ENCODE results near the gene KIAA0513.

KIAA0513 gene

DNA sequence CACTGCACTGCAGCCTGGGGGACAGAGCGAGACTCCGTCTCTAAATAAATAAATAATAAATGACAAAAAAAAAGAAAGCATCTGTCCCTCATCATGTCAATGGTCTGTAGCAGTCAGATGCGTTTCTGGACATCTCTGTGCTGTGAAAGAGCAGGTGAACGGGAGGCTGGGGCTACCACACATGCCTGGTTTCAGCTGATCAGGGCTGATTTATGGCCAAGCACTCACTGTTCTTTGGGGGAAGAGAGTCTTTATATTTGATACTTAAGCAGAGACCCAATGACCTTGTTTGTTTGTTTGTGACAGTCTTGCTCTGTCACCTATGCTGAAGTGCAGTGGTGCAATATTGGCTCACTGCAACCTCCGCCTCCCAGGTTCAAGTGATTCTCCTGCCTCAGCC lies 17.5 kb downstream of the KIAA0513 start:
- Histone ChIP-seq H3K27me3 (ENCODE audit: control insufficient read depth, insufficient read depth, low read length) (no peaks in the 10 kb centered on the region), H3K4me1 (ENCODE audit: control insufficient read depth, insufficient read depth, low read length) (peaks cover 4% of the 10 kb centered on the region; the same call in 1 of the 2 replicates), H3K27ac (ENCODE audit: low read depth, low read length) (no peak overlapping the region), H3K36me3 (ENCODE audit: control insufficient read depth, insufficient read depth, low read length) (no peaks in the 10 kb centered on the region), H3K4me3 (ENCODE audit: low read depth, low read length) (no peak overlapping the region), H3K9ac (ENCODE audit: low read length) (no peak overlapping the region), H3K9me3 (ENCODE audit: control insufficient read depth, insufficient read depth, low read depth, low read length) (no peaks in the 10 kb centered on the region)

DNA sequence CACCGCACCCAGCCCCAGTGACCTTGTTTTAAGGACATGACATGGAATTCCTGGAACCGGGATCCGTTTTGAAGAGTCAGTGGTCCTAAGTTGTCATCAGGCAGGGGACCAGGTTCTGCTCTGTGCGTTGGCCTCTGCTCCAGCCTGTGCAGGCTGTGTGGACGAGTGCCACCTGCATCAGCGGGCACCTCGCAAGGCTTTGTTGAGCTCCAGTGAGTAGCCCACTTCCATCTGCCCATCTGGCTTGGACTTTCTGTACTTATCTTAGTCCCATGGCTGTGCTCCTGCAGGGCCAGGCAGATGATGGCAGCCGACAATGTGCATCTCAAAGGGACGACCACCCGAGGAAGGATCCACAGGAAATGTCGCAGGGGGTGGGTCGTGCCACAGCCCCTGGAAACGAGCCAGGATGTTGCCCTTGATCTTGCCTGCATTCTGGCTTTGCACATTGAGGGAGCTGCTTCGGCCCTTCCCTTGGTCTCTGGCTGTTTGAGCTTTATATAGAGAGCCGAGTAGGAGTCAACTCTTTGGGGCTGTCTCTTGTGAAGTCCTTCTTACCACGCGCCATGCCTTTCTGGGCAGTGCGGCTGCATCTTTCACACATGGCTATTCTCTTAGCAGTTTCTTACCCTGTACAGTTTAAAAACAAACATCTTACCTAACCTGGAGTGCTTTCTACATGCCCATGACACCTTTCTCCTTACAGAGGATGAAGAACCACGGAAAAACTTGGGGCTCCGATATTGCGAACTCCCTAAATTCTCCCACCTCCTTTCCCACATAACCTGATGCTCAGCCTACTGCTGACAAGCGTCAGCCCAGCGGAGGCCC lies 18.3 kb downstream of the KIAA0513 start:
- Histone ChIP-seq H3K27ac (ENCODE audit: low read depth, low read length) (no peak overlapping the region), H3K9me3 (ENCODE audit: control insufficient read depth, insufficient read depth, low read depth, low read length) (no peaks in the 10 kb centered on the region), H3K4me1 (ENCODE audit: control insufficient read depth, insufficient read depth, low read length) (peaks cover 7% of the 10 kb centered on the region; the same call in 1 of the 2 replicates), H3K9ac (ENCODE audit: low read length) (no peak overlapping the region), H3K36me3 (ENCODE audit: control insufficient read depth, insufficient read depth, low read length) (no peaks in the 10 kb centered on the region), H3K4me3 (ENCODE audit: low read depth, low read length) (no peak overlapping the region), H3K27me3 (ENCODE audit: control insufficient read depth, insufficient read depth, low read length) (no peaks in the 10 kb centered on the region)

DNA sequence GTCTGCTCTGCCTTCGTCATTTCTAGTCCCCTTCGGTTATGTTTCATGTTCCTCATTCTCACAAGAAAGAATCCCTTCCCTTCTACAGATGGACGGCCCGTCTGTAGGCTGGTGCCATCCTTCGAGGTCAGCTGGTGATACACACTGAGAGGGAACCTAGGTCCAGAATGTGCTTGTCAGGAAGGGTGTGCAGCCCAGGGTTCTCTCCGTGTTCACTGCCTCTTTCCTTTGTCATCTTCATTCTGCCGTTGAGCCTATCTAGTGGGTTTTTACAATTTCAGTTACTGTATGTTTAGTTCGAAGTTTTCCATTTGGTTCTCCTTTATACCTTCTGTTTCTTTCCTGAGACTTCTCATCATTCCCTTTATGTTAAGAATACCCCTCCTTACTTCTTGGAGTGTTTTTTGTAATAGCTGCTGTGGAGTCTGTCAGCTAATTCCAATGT lies 18.9 kb downstream of the KIAA0513 start:
- H3K27ac ChIP-seq (ENCODE audit: low read depth, low read length), result no peak overlapping the region
- H3K4me3 ChIP-seq (ENCODE audit: low read depth, low read length), result no peak overlapping the region
- no peaks in the 10 kb centered on the region for H3K27me3 ChIP-seq (ENCODE audit: control insufficient read depth, insufficient read depth, low read length)
- peaks cover 7% of the 10 kb centered on the region; the same call in 1 of the 2 replicates for H3K4me1 ChIP-seq (ENCODE audit: control insufficient read depth, insufficient read depth, low read length)
- H3K9ac ChIP-seq (ENCODE audit: low read length), result no peak overlapping the region
- no peaks in the 10 kb centered on the region for H3K9me3 ChIP-seq (ENCODE audit: control insufficient read depth, insufficient read depth, low read depth, low read length)
- no peaks in the 10 kb centered on the region for H3K36me3 ChIP-seq (ENCODE audit: control insufficient read depth, insufficient read depth, low read length)

DNA sequence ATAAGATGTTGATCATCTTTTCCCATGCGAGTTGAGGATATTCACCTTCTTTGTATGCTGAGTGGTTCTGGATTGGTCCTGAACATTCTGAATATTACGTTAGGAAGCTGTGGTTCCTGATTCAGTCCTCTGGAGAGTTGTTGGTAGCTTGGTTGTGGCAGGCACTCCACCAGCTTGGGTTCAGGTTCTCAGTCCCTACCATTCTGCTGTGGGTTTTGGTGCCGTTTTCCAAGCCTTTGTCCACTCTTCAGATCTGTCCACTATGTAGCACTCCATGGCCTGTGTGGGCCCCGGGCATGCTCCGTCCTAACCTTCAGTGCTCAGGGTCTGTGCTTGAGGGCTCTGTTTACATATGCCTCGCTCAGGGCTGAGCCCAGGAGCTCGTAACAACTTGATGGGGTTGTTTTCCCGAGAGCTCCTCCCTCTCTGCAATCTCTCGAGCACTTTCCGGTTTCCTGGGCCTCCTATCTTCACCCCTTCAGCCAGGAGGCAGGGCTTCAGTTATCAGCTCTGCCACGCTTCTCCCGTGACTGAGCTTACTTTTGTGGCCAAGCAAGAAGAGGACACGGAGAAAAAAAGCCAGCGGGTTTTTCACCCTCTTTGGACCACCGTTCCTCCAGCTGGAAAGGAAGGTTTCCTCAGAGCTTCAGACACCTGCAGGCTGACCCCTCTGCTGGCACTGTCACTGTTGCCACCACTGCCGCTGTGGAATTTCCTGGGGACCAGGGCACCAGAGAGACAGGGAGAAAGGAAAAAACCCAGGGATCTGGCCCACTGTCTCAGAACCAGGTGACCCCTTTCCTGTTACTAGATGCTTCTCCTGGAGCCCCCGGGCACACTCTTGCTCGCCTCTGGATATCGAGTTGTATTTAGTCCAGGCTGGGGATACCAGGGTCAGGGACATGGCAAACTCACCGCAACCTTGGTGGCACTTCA lies 19.6 kb downstream of the KIAA0513 start:
- Histone ChIP-seq H3K4me1 (ENCODE audit: control insufficient read depth, insufficient read depth, low read length) (peaks cover 7% of the 10 kb centered on the region; the same call in 1 of the 2 replicates), H3K36me3 (ENCODE audit: control insufficient read depth, insufficient read depth, low read length) (no peaks in the 10 kb centered on the region)

DNA sequence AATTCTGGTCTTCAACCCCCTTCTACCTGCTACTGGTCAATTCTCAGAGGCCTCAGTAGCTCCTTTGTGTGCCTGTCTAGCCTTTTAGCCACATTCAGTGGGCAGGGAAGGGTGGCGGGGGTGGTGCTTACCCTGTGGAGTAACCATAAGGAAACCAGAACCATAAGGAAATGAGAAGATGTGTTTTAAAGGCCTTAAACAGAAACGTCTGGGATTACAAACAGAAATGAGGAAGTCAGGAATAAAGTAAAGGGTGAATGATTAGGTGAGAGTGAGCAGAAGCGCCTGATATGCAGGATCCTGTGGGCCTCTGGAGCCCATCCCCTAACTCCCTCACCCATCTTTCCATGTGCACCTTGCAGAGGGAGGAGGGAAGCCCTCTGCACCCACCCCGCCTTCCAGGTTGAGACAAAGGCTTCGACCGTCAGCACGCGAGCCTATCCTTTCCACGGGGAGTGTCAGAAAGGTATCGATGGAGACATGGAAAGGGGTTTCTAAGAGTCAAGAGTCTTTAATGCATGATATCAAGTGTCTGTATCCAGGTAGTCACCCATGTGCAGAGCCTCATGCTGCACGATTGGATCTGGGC lies 20.4 kb downstream of the KIAA0513 start:
- Histone ChIP-seq H3K9me3 (ENCODE audit: control insufficient read depth, insufficient read depth, low read depth, low read length) (no peaks in the 10 kb centered on the region), H3K27ac (ENCODE audit: low read depth, low read length) (no peak overlapping the region), H3K36me3 (ENCODE audit: control insufficient read depth, insufficient read depth, low read length) (no peaks in the 10 kb centered on the region), H3K4me3 (ENCODE audit: low read depth, low read length) (no peak overlapping the region), H3K4me1 (ENCODE audit: control insufficient read depth, insufficient read depth, low read length) (peaks cover 7% of the 10 kb centered on the region; the same call in 1 of the 2 replicates), H3K9ac (ENCODE audit: low read length) (no peak overlapping the region), H3K27me3 (ENCODE audit: control insufficient read depth, insufficient read depth, low read length) (no peaks in the 10 kb centered on the region)

More for the DNA sequence above, 19.6 kb downstream of the KIAA0513 start:
- Histone ChIP-seq H3K9ac (ENCODE audit: low read length) (no peak overlapping the region), H3K27ac (ENCODE audit: low read depth, low read length) (no peak overlapping the region), H3K9me3 (ENCODE audit: control insufficient read depth, insufficient read depth, low read depth, low read length) (no peaks in the 10 kb centered on the region), H3K4me3 (ENCODE audit: low read depth, low read length) (no peak overlapping the region), H3K27me3 (ENCODE audit: control insufficient read depth, insufficient read depth, low read length) (no peaks in the 10 kb centered on the region)

DNA sequence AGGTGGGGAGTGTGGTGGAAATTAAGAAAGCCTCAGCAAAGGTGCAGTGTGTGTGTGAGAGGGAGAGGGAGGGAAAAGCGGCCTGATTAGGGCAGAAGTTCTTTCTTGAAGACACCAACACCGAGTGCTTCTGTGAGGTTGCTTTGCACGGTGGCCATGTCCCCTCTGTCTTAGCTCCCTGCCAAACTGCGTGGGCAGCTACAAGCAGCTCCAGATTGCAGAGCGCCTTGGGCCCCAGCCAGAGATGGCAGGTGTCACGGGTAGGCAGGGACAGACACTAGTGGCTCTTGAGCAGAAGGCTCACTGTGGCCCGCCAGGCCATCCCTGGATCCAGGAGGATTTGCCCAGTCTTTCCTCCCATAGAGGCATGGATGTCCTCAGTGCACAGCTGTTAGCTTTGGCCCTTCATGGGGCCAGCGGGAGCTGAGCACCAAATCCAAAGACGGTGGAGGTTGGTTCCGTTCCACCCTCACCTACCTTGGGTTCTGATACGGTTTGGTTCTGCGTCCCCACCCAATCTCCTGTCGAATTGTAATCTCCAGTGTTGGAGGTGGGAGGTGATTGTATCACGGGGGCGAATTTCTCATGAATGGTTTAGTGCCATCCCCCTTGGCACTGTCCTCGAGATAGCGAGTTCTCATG lies 21.4 kb downstream of the KIAA0513 start:
- Histone ChIP-seq H3K27me3 (ENCODE audit: control insufficient read depth, insufficient read depth, low read length) (no peaks in the 10 kb centered on the region), H3K4me3 (ENCODE audit: low read depth, low read length) (no peak overlapping the region), H3K36me3 (ENCODE audit: control insufficient read depth, insufficient read depth, low read length) (no peaks in the 10 kb centered on the region), H3K9ac (ENCODE audit: low read length) (no peak overlapping the region), H3K27ac (ENCODE audit: low read depth, low read length) (no peak overlapping the region), H3K9me3 (ENCODE audit: control insufficient read depth, insufficient read depth, low read depth, low read length) (no peaks in the 10 kb centered on the region), H3K4me1 (ENCODE audit: control insufficient read depth, insufficient read depth, low read length) (peaks cover 7% of the 10 kb centered on the region; the same call in 1 of the 2 replicates)

DNA sequence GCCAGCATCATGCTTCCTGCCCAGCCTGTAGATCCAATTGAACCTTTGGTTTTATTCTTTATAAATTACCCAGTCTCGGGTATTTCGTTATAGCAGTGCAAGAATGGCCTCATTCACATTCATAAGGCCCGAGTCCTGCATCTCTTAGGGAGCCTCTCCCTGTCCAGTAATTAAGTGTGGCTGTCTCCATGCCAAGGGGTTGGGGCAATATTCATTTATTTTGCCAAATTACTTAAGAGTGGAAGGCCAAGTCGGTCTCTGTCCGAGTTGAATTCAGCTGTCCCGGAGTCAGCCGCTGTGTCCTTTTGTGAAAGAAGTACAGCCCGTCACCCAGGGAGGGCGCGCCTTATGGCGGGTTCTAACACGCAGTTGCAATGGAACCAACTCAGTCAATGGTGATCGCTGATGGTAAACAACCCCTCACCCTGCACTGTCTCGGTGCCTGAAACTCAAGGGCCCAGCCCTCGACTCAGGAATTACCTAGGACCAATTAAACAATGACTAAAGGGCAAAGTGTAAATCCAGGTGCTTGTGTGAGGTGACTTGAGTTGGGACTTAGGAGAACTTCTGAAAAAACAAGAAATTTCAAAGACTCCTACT lies 22.2 kb downstream of the KIAA0513 start:
- H3K27ac ChIP-seq (ENCODE audit: low read depth, low read length), result no peak overlapping the region
- no peaks in the 10 kb centered on the region for H3K36me3 ChIP-seq (ENCODE audit: control insufficient read depth, insufficient read depth, low read length)
- H3K9me3 ChIP-seq (ENCODE audit: control insufficient read depth, insufficient read depth, low read depth, low read length), result no peaks in the 10 kb centered on the region
- H3K4me3 ChIP-seq (ENCODE audit: low read depth, low read length), result no peak overlapping the region
- H3K27me3 ChIP-seq (ENCODE audit: control insufficient read depth, insufficient read depth, low read length), result no peaks in the 10 kb centered on the region
- H3K4me1 ChIP-seq (ENCODE audit: control insufficient read depth, insufficient read depth, low read length), result peaks cover 7% of the 10 kb centered on the region; the same call in 1 of the 2 replicates
- H3K9ac ChIP-seq (ENCODE audit: low read length), result no peak overlapping the region

DNA sequence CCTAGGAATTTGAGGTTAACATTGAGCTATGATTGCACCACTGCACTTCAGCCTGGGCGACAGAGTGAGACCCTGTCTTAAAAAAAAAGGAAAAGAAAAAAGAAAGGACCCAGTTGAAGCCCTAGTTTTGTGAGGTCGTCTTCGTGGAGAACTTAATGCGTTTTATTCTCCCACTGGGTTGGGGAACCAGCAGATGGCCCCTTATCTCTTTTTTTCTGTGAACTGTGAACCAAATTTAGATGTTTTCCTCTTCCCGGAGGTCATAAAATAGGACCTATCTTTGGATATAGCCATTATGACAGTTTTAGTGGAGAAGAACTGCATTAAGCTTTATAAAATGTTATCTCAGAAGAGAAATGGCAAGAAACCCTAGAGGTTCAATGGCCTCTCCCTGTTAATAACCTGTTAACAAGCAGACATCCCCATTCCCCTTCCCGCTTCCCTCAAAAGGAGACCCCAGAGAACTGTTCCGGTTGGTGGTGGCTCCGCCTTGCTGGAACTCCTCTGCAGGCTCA lies 23.5 kb downstream of the KIAA0513 start:
- Histone ChIP-seq H3K4me3 (ENCODE audit: low read depth, low read length) (no peak overlapping the region), H3K9me3 (ENCODE audit: control insufficient read depth, insufficient read depth, low read depth, low read length) (no peaks in the 10 kb centered on the region), H3K36me3 (ENCODE audit: control insufficient read depth, insufficient read depth, low read length) (no peaks in the 10 kb centered on the region), H3K4me1 (ENCODE audit: control insufficient read depth, insufficient read depth, low read length) (peaks cover 12% of the 10 kb centered on the region), H3K27me3 (ENCODE audit: control insufficient read depth, insufficient read depth, low read length) (no peaks in the 10 kb centered on the region), H3K27ac (ENCODE audit: low read depth, low read length) (no peak overlapping the region), H3K9ac (ENCODE audit: low read length) (no peak overlapping the region)

DNA sequence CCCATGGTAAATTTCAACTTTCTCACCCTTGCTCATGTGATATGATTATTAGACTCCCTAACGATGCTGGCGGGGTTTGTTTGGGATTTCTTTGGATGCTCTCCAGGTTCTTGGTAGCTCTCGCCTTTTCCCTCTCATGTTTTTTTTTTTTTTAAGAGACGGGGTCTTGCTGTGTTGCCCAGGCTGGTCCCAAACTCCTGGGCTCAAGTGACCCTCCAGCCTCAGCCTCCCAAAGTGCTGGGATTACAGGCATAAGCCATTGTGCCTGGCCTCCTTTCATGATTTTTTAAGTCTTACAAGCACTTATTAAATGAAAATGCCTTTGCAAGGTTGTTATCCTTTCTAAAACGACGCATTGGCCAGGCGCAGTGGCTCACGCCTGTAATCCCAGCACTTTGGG lies 24.1 kb downstream of the KIAA0513 start:
- peaks cover 17% of the 10 kb centered on the region for H3K4me1 ChIP-seq (ENCODE audit: control insufficient read depth, insufficient read depth, low read length)

DNA sequence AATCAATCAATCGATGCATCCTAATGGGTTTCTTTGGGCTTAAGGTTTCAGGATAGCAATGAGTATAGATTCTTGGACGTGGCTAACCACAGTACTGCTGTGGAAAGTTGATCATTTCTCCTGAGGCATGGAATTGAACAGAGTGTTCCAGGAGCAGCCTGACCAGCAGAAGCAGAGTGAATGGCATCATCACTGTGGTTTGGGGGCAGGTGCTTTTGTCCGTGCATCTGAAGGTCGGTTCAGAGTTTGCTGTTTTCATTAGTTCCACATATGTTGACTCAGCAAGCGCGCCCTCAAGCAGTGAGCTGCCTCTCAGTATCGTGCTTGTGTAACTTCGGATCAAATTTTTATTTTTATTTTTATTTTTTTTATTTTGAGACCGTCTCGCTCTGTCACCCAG lies 24.9 kb downstream of the KIAA0513 start:
- no peaks in the 10 kb centered on the region for H3K36me3 ChIP-seq (ENCODE audit: control insufficient read depth, insufficient read depth, low read length)
- peaks cover 20% of the 10 kb centered on the region for H3K4me1 ChIP-seq (ENCODE audit: control insufficient read depth, insufficient read depth, low read length)
- no peaks in the 10 kb centered on the region for H3K27me3 ChIP-seq (ENCODE audit: control insufficient read depth, insufficient read depth, low read length)
- no peak overlapping the region for H3K9ac ChIP-seq (ENCODE audit: low read length)
- no peak overlapping the region for H3K27ac ChIP-seq (ENCODE audit: low read depth, low read length)
- no peaks in the 10 kb centered on the region for H3K9me3 ChIP-seq (ENCODE audit: control insufficient read depth, insufficient read depth, low read depth, low read length)
- H3K4me3 ChIP-seq (ENCODE audit: low read depth, low read length), result no peak overlapping the region

More for the DNA sequence above, 24.1 kb downstream of the KIAA0513 start:
- Histone ChIP-seq H3K9me3 (ENCODE audit: control insufficient read depth, insufficient read depth, low read depth, low read length) (no peaks in the 10 kb centered on the region), H3K4me3 (ENCODE audit: low read depth, low read length) (no peak overlapping the region), H3K27ac (ENCODE audit: low read depth, low read length) (no peak overlapping the region), H3K27me3 (ENCODE audit: control insufficient read depth, insufficient read depth, low read length) (no peaks in the 10 kb centered on the region), H3K36me3 (ENCODE audit: control insufficient read depth, insufficient read depth, low read length) (no peaks in the 10 kb centered on the region), H3K9ac (ENCODE audit: low read length) (no peak overlapping the region)
